B cell (primary cell): ENCODE measurements around the gene MRPL16. TPM values are rescaled to one million over a fixed set of nuclear protein-coding genes. Genes with fewer than 3 reads are reported as not detected.
A peak's percentile ranks its signal among the peaks of the same experiment; 100 is the strongest.

Experiments used
- ATAC-seq: fragments of 200-7000 bp; cut with Tn5 transposase; one replicate; pipeline ENCODE4 v1.10.0; 2021; ENCODE audit warnings: low read depth, mild to moderate bottlenecking, moderate number of reproducible peaks, moderate library complexity
- CTCF ChIA-PET: fragments of 350-600 bp; sonication (Branson Sonifier 250); formaldehyde crosslinking; loops from one replicate; lab custom pipeline; 2021; ENCODE audit warnings: antibody characterized with exemption, inconsistent platforms; lab: Charles Lee
- POLR2A ChIA-PET: fragments of 350-600 bp; sonication (Branson Sonifier 250); formaldehyde crosslinking; loops from one replicate; lab custom pipeline; 2021; ENCODE audit warnings: antibody characterized with exemption; lab: Charles Lee
- DNase-seq: peaks from one replicate; pipeline ENCODE4 v3.0.0; 2013
- H2AFZ ChIP-seq: 2 replicates; pipeline ENCODE4 v1.6.1; 2012; ENCODE audit warnings: mild to moderate bottlenecking, low read depth, low read length; ENCODE audit not compliant: insufficient read depth, poor library complexity, severe bottlenecking
- H3K27ac ChIP-seq, 2 donors: 1 replicate in 1 of 2; 2 replicates in 1 of 2; pipeline ENCODE4 v1.5.1; 2012 to 2013; ENCODE audit warnings: low read length in 2 of 2, mild to moderate bottlenecking in 2 of 2, moderate library complexity in 1 of 2
- H3K27me3 ChIP-seq, 4 experiments: fragments of 200-600 bp in 1 of 4; sonication (generic) in 1 of 4; replicated peaks in 1 of 4; 1 replicate in 2 of 4; 2 replicates in 2 of 4; pipeline versions ENCODE4 v1.6.1 to v1.7.0; 2013 to 2016; ENCODE audit warnings: low read length in 3 of 4, mild to moderate bottlenecking in 2 of 4, mixed read lengths in 1 of 4, moderate library complexity in 1 of 4; ENCODE audit not compliant: insufficient read depth in 4 of 4, control insufficient read depth in 3 of 4; ENCODE audit errors: control extremely low read depth in 1 of 4
- H3K36me3 ChIP-seq, 2 experiments: replicated peaks in 1 of 2; 1 replicate in 1 of 2; 2 replicates in 1 of 2; pipeline versions ENCODE4 v1.6.1 to v1.7.1; 2013; ENCODE audit warnings: low read length in 1 of 2; ENCODE audit not compliant: insufficient read depth in 2 of 2, control insufficient read depth in 1 of 2; ENCODE audit errors: control extremely low read depth in 1 of 2, extremely low read depth in 1 of 2
- H3K4me1 ChIP-seq, 2 donors: fragments of 200-600 bp in 1 of 2; sonication (generic) in 1 of 2; 1 replicate in 1 of 2; 2 replicates in 1 of 2; pipeline versions ENCODE4 v1.5.1 to v1.6.1; 2013 to 2017; ENCODE audit warnings: low read length in 2 of 2; ENCODE audit not compliant: control insufficient read depth in 2 of 2, insufficient read depth in 2 of 2
- H3K4me2 ChIP-seq: replicated peaks from 2 replicates; pipeline ENCODE3; 2012; ENCODE audit warnings: mild to moderate bottlenecking, low read depth, low read length; ENCODE audit not compliant: poor library complexity, severe bottlenecking
- H3K4me3 ChIP-seq, 5 experiments: fragments of 200-600 bp in 1 of 5; sonication (generic) in 1 of 5; 1 replicate in 3 of 5; 2 replicates in 2 of 5; pipeline versions ENCODE4 v1.5.1 to v1.7.0; 2011 to 2016; ENCODE audit warnings: low read length in 4 of 5, mild to moderate bottlenecking in 4 of 5, low read depth in 2 of 5, control low read depth in 1 of 5, moderate library complexity in 1 of 5; ENCODE audit not compliant: insufficient read depth in 1 of 5; ENCODE audit errors: control extremely low read depth in 1 of 5, extremely low read depth in 1 of 5
- H3K79me2 ChIP-seq: fragments of 200-600 bp; sonication (generic); one replicate; pipeline ENCODE4 v1.6.0; 2016; ENCODE audit warnings: low read length; ENCODE audit not compliant: control insufficient read depth, insufficient read depth
- H3K9ac ChIP-seq: fragments of 200-600 bp; sonication (generic); 2 replicates; pipeline ENCODE4 v1.6.1; 2017; ENCODE audit warnings: mild to moderate bottlenecking, low read length, moderate library complexity
- H3K9me3 ChIP-seq, 3 donors: one replicate each; pipeline versions ENCODE4 v1.6.1 to v1.7.1; 2013; ENCODE audit warnings: low read length in 2 of 3; ENCODE audit not compliant: control insufficient read depth in 2 of 3, insufficient read depth in 1 of 3; ENCODE audit errors: control extremely low read depth in 1 of 3
- H4K20me1 ChIP-seq: 2 replicates; pipeline ENCODE4 v1.6.0; 2012; ENCODE audit warnings: mild to moderate bottlenecking, low read length; ENCODE audit not compliant: insufficient read depth, control insufficient read depth, poor library complexity, severe bottlenecking
- H3K27ac Mint-ChIP-seq: one replicate; pipeline ENCODE4 v1.8.0; 2021; ENCODE audit warnings: mixed read lengths
- H3K27me3 Mint-ChIP-seq: one replicate; pipeline ENCODE4 v1.8.0; 2021; ENCODE audit warnings: mixed read lengths
- H3K4me1 Mint-ChIP-seq: one replicate; pipeline ENCODE4 v1.8.0; 2021; ENCODE audit warnings: mixed read lengths
- H3K4me3 Mint-ChIP-seq: one replicate; pipeline ENCODE4 v1.8.0; 2021; ENCODE audit warnings: mixed read lengths
- H3K9me3 Mint-ChIP-seq: one replicate; pipeline ENCODE4 v1.8.0; 2022; ENCODE audit warnings: mixed read lengths; ENCODE audit not compliant: insufficient read depth
- EZH2 ChIP-seq: IDR thresholded peaks from 2 replicates; pipeline ENCODE4 v1.6.1; 2012; ENCODE audit warnings: borderline replicate concordance, low read depth, mild to moderate bottlenecking, moderate library complexity, low read length; ENCODE audit not compliant: insufficient read depth, poor library complexity, severe bottlenecking
- WGBS: methylation state at CpG from one replicate; pipeline ENCODE4 v1.1.5; 2013; ENCODE audit warnings: missing lambda C conversion rate; ENCODE audit not compliant: insufficient coverage; 5-methylcytosine and 5-hydroxymethylcytosine counted together
- intact Hi-C: fragments of 100-400 bp; cut with micrococcal nuclease; formaldehyde crosslinking; loops from one replicate; pipeline ENCODE4 v1.10.0; 2022
- polyA plus RNA-seq: library from polyadenylated mRNA; depleted of rRNA; stranded (reverse); fragments of >200 nt; gene quantifications from 2 replicates; pipeline ENCODE4 v1.2.3, GENCODE V29; 2012
- total RNA-seq, 2 donors: library from RNA; stranded (reverse); fragments of 120-200 nt in 1 of 2; gene quantifications; 1 replicate in 1 of 2; 2 replicates in 1 of 2; pipeline versions ENCODE4 v1.2.3 to v1.2.4, GENCODE V29; 2013 to 2022
- TF ChIP-seq, protein P1 (sequence below): fragments of 200-600 bp; IDR thresholded peaks from one replicate; pipeline ENCODE4 v1.8.0; 2022; ENCODE audit warnings: antibody characterized with exemption, mild to moderate bottlenecking

Gene MRPL16
- total and polyA plus RNA-seq, 2 donors (not counting 1 experiment from before 2014, with no cell fraction given): 38.3 to 41.0 TPM

DNA sequence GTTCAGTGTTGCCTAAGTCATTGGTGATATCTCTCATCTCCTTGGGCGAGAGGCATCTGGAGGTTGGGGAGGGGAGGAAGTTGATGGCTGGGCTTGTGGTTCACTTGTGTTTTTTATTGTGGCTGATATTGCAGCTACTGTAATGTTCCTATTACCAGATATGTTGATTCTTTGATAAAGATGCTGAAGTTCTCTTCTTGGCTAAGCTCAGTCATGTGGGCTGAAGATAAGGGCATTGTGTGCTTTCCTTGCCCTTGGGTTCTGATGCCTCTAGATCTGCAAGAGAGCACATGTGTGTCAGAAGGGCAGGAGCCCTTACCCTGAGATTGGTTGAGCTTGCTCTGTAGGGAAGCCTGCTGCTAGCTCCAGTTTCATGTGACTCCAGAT lies 43.4 kb downstream of the MRPL16 start:
- intact Hi-C loops: no loop called here
- WGBS: no CpG with 5 or more reads among the region's 1 CpG
- POLR2A ChIA-PET: interaction anchor here (0.6 kb wide), 1 partner anchor 21 kb away, joined by 4 read pairs; no protein-coding TSS in a partner anchor
- CTCF ChIA-PET: interaction anchor here (1.8 to 3.2 kb wide), 2 partner anchors 13 to 35 kb away, joined by 7 to 17 read pairs; partner anchors contain the start of gene STX3
- no peaks in the 10 kb centered on the region for H3K27me3 ChIP-seq
- Mint-ChIP-seq H3K4me1 (peaks cover 22% of the 10 kb centered on the region), H3K27me3 (no peaks in the 10 kb centered on the region), H3K27ac (peak overlapping the region; percentile 69), H3K4me3 (no peak overlapping the region), H3K9me3 (no peaks in the 10 kb centered on the region)
- TF ChIP-seq EZH2: no peak
- TF ChIP-seq, protein P1, sequence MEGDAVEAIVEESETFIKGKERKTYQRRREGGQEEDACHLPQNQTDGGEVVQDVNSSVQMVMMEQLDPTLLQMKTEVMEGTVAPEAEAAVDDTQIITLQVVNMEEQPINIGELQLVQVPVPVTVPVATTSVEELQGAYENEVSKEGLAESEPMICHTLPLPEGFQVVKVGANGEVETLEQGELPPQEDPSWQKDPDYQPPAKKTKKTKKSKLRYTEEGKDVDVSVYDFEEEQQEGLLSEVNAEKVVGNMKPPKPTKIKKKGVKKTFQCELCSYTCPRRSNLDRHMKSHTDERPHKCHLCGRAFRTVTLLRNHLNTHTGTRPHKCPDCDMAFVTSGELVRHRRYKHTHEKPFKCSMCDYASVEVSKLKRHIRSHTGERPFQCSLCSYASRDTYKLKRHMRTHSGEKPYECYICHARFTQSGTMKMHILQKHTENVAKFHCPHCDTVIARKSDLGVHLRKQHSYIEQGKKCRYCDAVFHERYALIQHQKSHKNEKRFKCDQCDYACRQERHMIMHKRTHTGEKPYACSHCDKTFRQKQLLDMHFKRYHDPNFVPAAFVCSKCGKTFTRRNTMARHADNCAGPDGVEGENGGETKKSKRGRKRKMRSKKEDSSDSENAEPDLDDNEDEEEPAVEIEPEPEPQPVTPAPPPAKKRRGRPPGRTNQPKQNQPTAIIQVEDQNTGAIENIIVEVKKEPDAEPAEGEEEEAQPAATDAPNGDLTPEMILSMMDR: no peak
- peak overlapping the region in 1 of 2 donors; percentile 42 for H3K27ac ChIP-seq
- no peak overlapping the region for H3K4me3 ChIP-seq
- peak overlapping the region; percentile 44 for H2AFZ ChIP-seq
- ATAC-seq: no peak
- H3K79me2 ChIP-seq: peaks cover 15% of the 10 kb centered on the region
- no peaks in the 10 kb centered on the region for H3K9me3 ChIP-seq
- H3K4me1 ChIP-seq: peaks cover 17 to 29% of the 10 kb centered on the region in 2 donors
- H4K20me1 ChIP-seq: no peaks in the 10 kb centered on the region
- no peak overlapping the region for H3K9ac ChIP-seq
- no peaks in the 10 kb centered on the region for H3K36me3 ChIP-seq
- peak overlapping the region; percentile 22 for H3K4me2 ChIP-seq
- no peak for DNase-seq

DNA sequence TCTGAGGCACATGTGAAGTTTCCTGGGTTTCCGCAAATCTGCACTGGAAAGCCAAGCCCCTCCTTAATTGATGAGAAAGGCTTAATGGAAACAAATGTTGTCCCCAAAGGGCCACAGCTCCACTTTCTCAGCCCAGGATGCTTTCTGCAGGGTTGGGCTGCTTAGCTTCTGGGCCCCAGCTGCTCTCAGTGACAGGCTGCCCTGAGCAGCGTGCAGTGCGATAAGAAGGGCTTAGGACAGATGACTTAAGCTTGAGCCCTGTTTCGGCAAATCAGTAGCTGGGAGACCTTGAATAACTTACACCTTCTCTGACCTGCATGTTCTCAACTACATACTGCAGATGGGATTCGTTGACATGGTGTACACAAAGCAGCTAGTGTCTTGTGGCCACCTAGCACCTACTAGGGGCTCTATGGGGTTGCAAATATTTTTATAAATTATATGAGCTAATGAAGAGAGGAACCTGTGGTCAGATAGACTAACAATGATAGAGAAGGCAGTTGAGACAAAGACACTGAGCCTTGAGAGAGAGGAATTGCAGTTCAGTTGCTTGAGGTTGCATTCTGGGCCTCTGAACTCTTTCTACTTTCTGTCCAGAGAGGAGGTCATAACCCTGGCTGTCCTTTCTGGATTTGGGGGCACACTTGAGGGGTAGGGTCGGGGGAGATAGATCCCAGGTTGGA lies 43.9 kb downstream of the MRPL16 start:
- no peaks in the 10 kb centered on the region for H4K20me1 ChIP-seq
- Mint-ChIP-seq H3K4me1 (peaks cover 17% of the 10 kb centered on the region), H3K4me3 (no peak overlapping the region), H3K9me3 (no peaks in the 10 kb centered on the region), H3K27me3 (no peaks in the 10 kb centered on the region), H3K27ac (peak overlapping the region; percentile 69)
- no peak for TF ChIP-seq EZH2
- TF ChIP-seq, protein P1: no peak
- peaks cover 12 to 24% of the 10 kb centered on the region in 2 donors for H3K4me1 ChIP-seq
- DNase-seq: no peak
- H3K27me3 ChIP-seq: no peaks in the 10 kb centered on the region
- H3K4me2 ChIP-seq: peak overlapping the region; percentile 22
- H2AFZ ChIP-seq: peak overlapping the region; percentile 44
- H3K4me3 ChIP-seq: no peak overlapping the region
- H3K36me3 ChIP-seq: no peaks in the 10 kb centered on the region
- ATAC-seq: no peak
- no peak overlapping the region for H3K9ac ChIP-seq
- POLR2A ChIA-PET: no interaction called here
- 67% methylated on average over 4 of the region's 6 CpGs for WGBS
- CTCF ChIA-PET: interaction anchor here (1.8 to 3.2 kb wide), 2 partner anchors 12 to 35 kb away, joined by 7 to 17 read pairs; partner anchors contain the start of gene STX3
- H3K9me3 ChIP-seq: no peaks in the 10 kb centered on the region
- intact Hi-C loops: no loop called here
- peak overlapping the region in 1 of 2 donors; percentile 42 for H3K27ac ChIP-seq
- peaks cover 11% of the 10 kb centered on the region for H3K79me2 ChIP-seq
